ENCODE data around the gene SIK3.

Gene SIK3

GRCh38 chr11:116895048-116895757 is 203.0 kb downstream of the SIK3 start:
- Histone ChIP-seq H3K36me3 (ENCODE audit: control insufficient read depth, insufficient read depth, low read length) (peaks cover 3% of the 10 kb centered on the region), H3K27me3 (replicated peaks; ENCODE audit: control insufficient read depth, insufficient read depth, low read length) (no peaks in the 10 kb centered on the region), H3K4me3 (replicated peaks; ENCODE audit: low read depth, low read length) (no peak overlapping the region)
- TF ChIP-seq, protein P1, sequence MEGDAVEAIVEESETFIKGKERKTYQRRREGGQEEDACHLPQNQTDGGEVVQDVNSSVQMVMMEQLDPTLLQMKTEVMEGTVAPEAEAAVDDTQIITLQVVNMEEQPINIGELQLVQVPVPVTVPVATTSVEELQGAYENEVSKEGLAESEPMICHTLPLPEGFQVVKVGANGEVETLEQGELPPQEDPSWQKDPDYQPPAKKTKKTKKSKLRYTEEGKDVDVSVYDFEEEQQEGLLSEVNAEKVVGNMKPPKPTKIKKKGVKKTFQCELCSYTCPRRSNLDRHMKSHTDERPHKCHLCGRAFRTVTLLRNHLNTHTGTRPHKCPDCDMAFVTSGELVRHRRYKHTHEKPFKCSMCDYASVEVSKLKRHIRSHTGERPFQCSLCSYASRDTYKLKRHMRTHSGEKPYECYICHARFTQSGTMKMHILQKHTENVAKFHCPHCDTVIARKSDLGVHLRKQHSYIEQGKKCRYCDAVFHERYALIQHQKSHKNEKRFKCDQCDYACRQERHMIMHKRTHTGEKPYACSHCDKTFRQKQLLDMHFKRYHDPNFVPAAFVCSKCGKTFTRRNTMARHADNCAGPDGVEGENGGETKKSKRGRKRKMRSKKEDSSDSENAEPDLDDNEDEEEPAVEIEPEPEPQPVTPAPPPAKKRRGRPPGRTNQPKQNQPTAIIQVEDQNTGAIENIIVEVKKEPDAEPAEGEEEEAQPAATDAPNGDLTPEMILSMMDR (IDR thresholded peaks at IDR 0.05; ENCODE audit: insufficient read depth, low read length, poor library complexity, severe bottlenecking), result peak; percentile 36
- no peak for DNase-seq (ENCODE audit: extremely low read depth, insufficient read length)

GRCh38 chr11:116893906-116894305 is 204.3 kb downstream of the SIK3 start:
- peaks cover 3% of the 10 kb centered on the region for H3K36me3 ChIP-seq (ENCODE audit: control insufficient read depth, insufficient read depth, low read length)
- no peaks in the 10 kb centered on the region for H3K27me3 ChIP-seq (replicated peaks; ENCODE audit: control insufficient read depth, insufficient read depth, low read length)
- no peak overlapping the region for H3K4me3 ChIP-seq (replicated peaks; ENCODE audit: low read depth, low read length)
- TF ChIP-seq, protein P1 (IDR thresholded peaks at IDR 0.05; ENCODE audit: insufficient read depth, low read length, poor library complexity, severe bottlenecking), result no peak
- no peak for DNase-seq (ENCODE audit: extremely low read depth, insufficient read length)

- TF ChIP-seq, protein P1 (IDR thresholded peaks at IDR 0.05; ENCODE audit: insufficient read depth, low read length, poor library complexity, severe bottlenecking), result no peak
- no peaks in the 10 kb centered on the region for H3K27me3 ChIP-seq (replicated peaks; ENCODE audit: control insufficient read depth, insufficient read depth, low read length)
- no peak overlapping the region for H3K4me3 ChIP-seq (replicated peaks; ENCODE audit: low read depth, low read length)
- no peak for DNase-seq (ENCODE audit: extremely low read depth, insufficient read length)
- H3K36me3 ChIP-seq (ENCODE audit: control insufficient read depth, insufficient read depth, low read length), result peaks cover 3% of the 10 kb centered on the region
These were observed 204.8 kb downstream of the SIK3 start for GRCh38 chr11:116893437-116893836.

- Histone ChIP-seq H3K36me3 (ENCODE audit: control insufficient read depth, insufficient read depth, low read length) (peaks cover 3% of the 10 kb centered on the region), H3K27me3 (replicated peaks; ENCODE audit: control insufficient read depth, insufficient read depth, low read length) (no peaks in the 10 kb centered on the region), H3K4me3 (replicated peaks; ENCODE audit: low read depth, low read length) (no peak overlapping the region)
- no peak for DNase-seq (ENCODE audit: extremely low read depth, insufficient read length)
- TF ChIP-seq, protein P1 (IDR thresholded peaks at IDR 0.05; ENCODE audit: insufficient read depth, low read length, poor library complexity, severe bottlenecking), result no peak
These were observed 205.9 kb downstream of the SIK3 start for GRCh38 chr11:116892374-116892773.

- Histone ChIP-seq H3K27me3 (replicated peaks; ENCODE audit: control insufficient read depth, insufficient read depth, low read length) (no peaks in the 10 kb centered on the region), H3K4me3 (replicated peaks; ENCODE audit: low read depth, low read length) (no peak overlapping the region), H3K36me3 (ENCODE audit: control insufficient read depth, insufficient read depth, low read length) (peaks cover 3% of the 10 kb centered on the region)
- DNase-seq (ENCODE audit: extremely low read depth, insufficient read length), result no peak
- TF ChIP-seq, protein P1 (IDR thresholded peaks at IDR 0.05; ENCODE audit: insufficient read depth, low read length, poor library complexity, severe bottlenecking), result no peak
These were observed 206.5 kb downstream of the SIK3 start for GRCh38 chr11:116891746-116892145.
